IMR-90 (cell line): ENCODE results near the gene SERPINF2. TPM values are rescaled to one million over a fixed set of nuclear protein-coding genes. Genes with fewer than 3 reads are reported as not detected.

Experiments used
- ATAC-seq: fragments of 200-7000 bp; cut with Tn5 transposase; 2 replicates; pipeline ENCODE4 v1.9.1; 2020; ENCODE audit warnings: low read depth, mild to moderate bottlenecking, moderate library complexity
- BruUV-seq: library from RNA; stranded (reverse); fragments of 400-500 nt; replicated peaks from 2 replicates; lab custom pipeline; 2021; lab: Mats Ljungman, UMichigan
- CTCF ChIA-PET: fragments of 300-600 bp; formaldehyde crosslinking; extraction: SDS; loops from one replicate; lab custom pipeline; 2021; ENCODE audit warnings: antibody characterized with exemption; lab: Yijun Ruan, JAX
- POLR2A ChIA-PET: fragments of 300-600 bp; sonication (Branson Sonifier 250); formaldehyde crosslinking; loops from one replicate; lab custom pipeline; 2022; ENCODE audit warnings: antibody characterized with exemption; ENCODE audit not compliant: unreplicated experiment; lab: Charles Lee
- DNase-seq: peaks from one replicate; pipeline ENCODE4 v3.0.0; 2013
- H2AFZ ChIP-seq: replicated peaks from 2 replicates; pipeline ENCODE3; 2013; ENCODE audit warnings: low read length, mild to moderate bottlenecking; ENCODE audit not compliant: poor library complexity
- H2AK5ac ChIP-seq: 2 replicates; pipeline ENCODE4 v1.6.1; 2013; ENCODE audit warnings: low read depth, low read length, inconsistent platforms
- H2AK9ac ChIP-seq: replicated peaks from 2 replicates; pipeline ENCODE3; 2013; ENCODE audit warnings: mild to moderate bottlenecking, low read depth, low read length, moderate library complexity; ENCODE audit not compliant: poor library complexity
- H2BK120ac ChIP-seq: 2 replicates; pipeline ENCODE4 v1.6.1; 2013; ENCODE audit warnings: low read depth, low read length, inconsistent platforms
- H2BK15ac ChIP-seq: 3 replicates; pipeline ENCODE4 v1.6.1; 2013; ENCODE audit warnings: low read depth, low read length, inconsistent platforms
- H2BK20ac ChIP-seq: 2 replicates; pipeline ENCODE4 v1.6.1; 2013; ENCODE audit warnings: low read depth, mild to moderate bottlenecking, inconsistent platforms, low read length, moderate library complexity
- H2BK5ac ChIP-seq: 2 replicates; pipeline ENCODE4 v1.6.1; 2013; ENCODE audit warnings: mild to moderate bottlenecking, low read depth, low read length, inconsistent platforms; ENCODE audit not compliant: poor library complexity, severe bottlenecking
- H3K14ac ChIP-seq: replicated peaks from 2 replicates; pipeline ENCODE4 v1.6.1; 2013; ENCODE audit warnings: low read depth, low read length, inconsistent platforms
- H3K18ac ChIP-seq: 2 replicates; pipeline ENCODE4 v1.6.1; 2013; ENCODE audit warnings: low read depth, low read length, control low read depth
- H3K23ac ChIP-seq: 2 replicates; pipeline ENCODE4 v1.6.1; 2013; ENCODE audit warnings: low read depth, low read length, inconsistent platforms
- H3K27ac ChIP-seq: 2 replicates; pipeline ENCODE4 v1.5.1; 2013; ENCODE audit warnings: mild to moderate bottlenecking, control low read depth, low read length; ENCODE audit not compliant: insufficient read depth
- H3K27me3 ChIP-seq: 2 replicates; pipeline ENCODE4 v1.6.1; 2013; ENCODE audit warnings: low read length; ENCODE audit not compliant: control insufficient read depth, insufficient read depth
- H3K36me3 ChIP-seq: 2 replicates; pipeline ENCODE4 v1.6.1; 2013; ENCODE audit warnings: low read length, mixed read lengths; ENCODE audit not compliant: control insufficient read depth, insufficient read depth
- H3K4ac ChIP-seq: 2 replicates; pipeline ENCODE4 v1.6.1; 2013; ENCODE audit warnings: low read depth, low read length, inconsistent platforms
- H3K4me1 ChIP-seq: 2 replicates; pipeline ENCODE4 v1.6.1; 2013; ENCODE audit warnings: low read length, mixed read lengths; ENCODE audit not compliant: control insufficient read depth, insufficient read depth
- H3K4me2 ChIP-seq: 2 replicates; pipeline ENCODE4 v1.6.1; 2013; ENCODE audit warnings: low read depth, mild to moderate bottlenecking, control low read depth, low read length, moderate library complexity
- H3K4me3 ChIP-seq: 2 replicates; pipeline ENCODE4 v1.5.1; 2013; ENCODE audit warnings: low read depth, mild to moderate bottlenecking, control low read depth, low read length, moderate library complexity; ENCODE audit not compliant: insufficient read depth
- H3K56ac ChIP-seq: 2 replicates; pipeline ENCODE4 v1.6.1; 2013; ENCODE audit warnings: low read length, inconsistent platforms; ENCODE audit not compliant: insufficient read depth; ENCODE audit errors: extremely low read depth
- H3K79me1 ChIP-seq, 2 experiments: 2 replicates each; pipeline ENCODE4 v1.6.1; 2013; ENCODE audit warnings: low read length in 2 of 2, inconsistent platforms in 1 of 2, low read depth in 1 of 2
- H3K9ac ChIP-seq: 2 replicates; pipeline ENCODE4 v1.6.1; 2013; ENCODE audit warnings: low read depth, low read length, control low read depth
- H3K9me1 ChIP-seq: 2 replicates; pipeline ENCODE4 v1.6.1; 2013; ENCODE audit warnings: low read length, inconsistent platforms; ENCODE audit not compliant: insufficient read depth
- H3K9me3 ChIP-seq: 2 replicates; pipeline ENCODE4 v1.6.1; 2013; ENCODE audit warnings: low read length; ENCODE audit not compliant: control insufficient read depth, insufficient read depth
- H4K20me1 ChIP-seq: 2 replicates; pipeline ENCODE4 v1.6.1; 2013; ENCODE audit warnings: low read length, inconsistent platforms; ENCODE audit not compliant: insufficient read depth
- H4K5ac ChIP-seq: 2 replicates; pipeline ENCODE4 v1.6.1; 2013; ENCODE audit warnings: mild to moderate bottlenecking, low read depth, low read length, control low read depth
- H4K8ac ChIP-seq, 2 experiments: 2 replicates each; pipeline ENCODE4 v1.6.1; 2013; ENCODE audit warnings: low read depth in 2 of 2, low read length in 2 of 2, control low read depth in 1 of 2, inconsistent platforms in 1 of 2
- H4K91ac ChIP-seq: 2 replicates; pipeline ENCODE4 v1.6.1; 2013; ENCODE audit warnings: low read depth, low read length, inconsistent platforms; ENCODE audit not compliant: insufficient read depth
- BHLHE40 ChIP-seq: fragments of 150-350 bp; IDR thresholded peaks from 2 replicates; pipeline ENCODE4 v1.6.1; 2016; ENCODE audit warnings: mild to moderate bottlenecking, low read depth, low read length
- CEBPB ChIP-seq: IDR thresholded peaks from 2 replicates; pipeline ENCODE4 v1.6.1; 2012; ENCODE audit warnings: low read depth, low read length, improper control_type of control experiment
- CHD1 ChIP-seq: IDR thresholded peaks from 2 replicates; pipeline ENCODE4 v1.6.1; 2012; ENCODE audit warnings: low read depth, low read length, improper control_type of control experiment
- FOS ChIP-seq: fragments of 150-350 bp; IDR thresholded peaks from 2 replicates; pipeline ENCODE4 v1.6.1; 2016; ENCODE audit warnings: low read depth, low read length
- MAZ ChIP-seq: IDR thresholded peaks from 2 replicates; pipeline ENCODE4 v1.6.1; 2012; ENCODE audit warnings: low read depth, mild to moderate bottlenecking, low read length, improper control_type of control experiment, moderate library complexity, borderline replicate concordance
- MXI1 ChIP-seq: IDR thresholded peaks from 2 replicates; pipeline ENCODE4 v1.6.1; 2012; ENCODE audit warnings: low read depth, mild to moderate bottlenecking, low read length, moderate library complexity, borderline replicate concordance
- NFE2L2 ChIP-seq: fragments of 150-350 bp; IDR thresholded peaks from 2 replicates; pipeline ENCODE4 v1.6.1; 2016; ENCODE audit warnings: low read depth, mild to moderate bottlenecking, low read length
- POLR2A ChIP-seq: IDR thresholded peaks from 2 replicates; pipeline ENCODE4 v1.6.1; 2012; ENCODE audit warnings: mild to moderate bottlenecking, low read depth, low read length
- RAD21 ChIP-seq: IDR thresholded peaks from 2 replicates; pipeline ENCODE4 v1.6.1; 2012; ENCODE audit warnings: low read length, improper control_type of control experiment
- RCOR1 ChIP-seq: IDR thresholded peaks from 2 replicates; pipeline ENCODE4 v1.6.1; 2012; ENCODE audit warnings: mild to moderate bottlenecking, low read length, improper control_type of control experiment; ENCODE audit not compliant: insufficient replicate concordance
- RFX5 ChIP-seq: IDR thresholded peaks from 2 replicates; pipeline ENCODE4 v1.8.0; 2012; ENCODE audit warnings: low read depth, mild to moderate bottlenecking, low read length, moderate library complexity
- SMC3 ChIP-seq: fragments of 150-350 bp; IDR thresholded peaks from 2 replicates; pipeline ENCODE4 v1.6.1; 2016; ENCODE audit warnings: low read depth, mild to moderate bottlenecking, antibody characterized with exemption, low read length, moderate library complexity
- WGBS, 2 experiments: methylation state at CpG; one replicate each; pipeline versions ENCODE4 v1.1.5 to v1.1.7; 2013; ENCODE audit warnings: missing lambda C conversion rate in 2 of 2; ENCODE audit not compliant: insufficient read length in 1 of 2; ENCODE audit errors: extremely low coverage in 2 of 2; 5-methylcytosine and 5-hydroxymethylcytosine counted together
- dilution Hi-C: fragments of 300-500 bp; cut with HindIII; formaldehyde crosslinking; loops from one replicate; pipeline ENCODE4 v1.14.3; 2018; ENCODE audit warnings: low sequenced_read_pairs; ENCODE audit not compliant: unreplicated experiment
- in situ Hi-C: fragments of 300-500 bp; cut with MboI; formaldehyde crosslinking; loops from 3 replicates; pipeline ENCODE4 v1.14.3; 2019; ENCODE audit warnings: low sequenced_read_pairs, inconsistent platforms, mixed read lengths
- intact Hi-C: fragments of 100-400 bp; cut with micrococcal nuclease; formaldehyde crosslinking; loops from 2 replicates; pipeline ENCODE4 v1.10.0; 2022
- polyA plus RNA-seq, 3 experiments: library from polyadenylated mRNA; depleted of rRNA; stranded (reverse); fragments of >200 nt; gene quantifications; 2 replicates each; pipeline ENCODE4 v1.2.3, GENCODE V29; 2012; ENCODE audit warnings: low replicate concordance in 1 of 3
- total RNA-seq: library from RNA; depleted of rRNA; stranded (reverse); fragments of >200 nt; gene quantifications from 2 replicates; pipeline ENCODE4 v1.2.3, GENCODE V29; 2012
- TF ChIP-seq, protein P1 (sequence below): fragments of 150-350 bp; IDR thresholded peaks from 2 replicates; pipeline ENCODE4 v1.6.1; 2017; ENCODE audit warnings: mild to moderate bottlenecking, antibody characterized with exemption, low read length, low read depth
- TF ChIP-seq, protein P2 (sequence below): fragments of 150-350 bp; IDR thresholded peaks from 2 replicates; pipeline ENCODE4 v1.6.1; 2016; ENCODE audit warnings: low read depth, mild to moderate bottlenecking, low read length, moderate library complexity, borderline replicate concordance
- TF ChIP-seq, protein P3 (sequence below): conservative IDR thresholded peaks from 2 replicates; pipeline ENCODE4 v1.5.1; 2012; ENCODE audit warnings: mild to moderate bottlenecking, low read depth, low read length, improper control_type of control experiment

The SERPINF2 gene
- total and polyA plus RNA-seq, 2 of the 4 experiments (the other 2 are of a cell fraction), result not detected

DNA sequence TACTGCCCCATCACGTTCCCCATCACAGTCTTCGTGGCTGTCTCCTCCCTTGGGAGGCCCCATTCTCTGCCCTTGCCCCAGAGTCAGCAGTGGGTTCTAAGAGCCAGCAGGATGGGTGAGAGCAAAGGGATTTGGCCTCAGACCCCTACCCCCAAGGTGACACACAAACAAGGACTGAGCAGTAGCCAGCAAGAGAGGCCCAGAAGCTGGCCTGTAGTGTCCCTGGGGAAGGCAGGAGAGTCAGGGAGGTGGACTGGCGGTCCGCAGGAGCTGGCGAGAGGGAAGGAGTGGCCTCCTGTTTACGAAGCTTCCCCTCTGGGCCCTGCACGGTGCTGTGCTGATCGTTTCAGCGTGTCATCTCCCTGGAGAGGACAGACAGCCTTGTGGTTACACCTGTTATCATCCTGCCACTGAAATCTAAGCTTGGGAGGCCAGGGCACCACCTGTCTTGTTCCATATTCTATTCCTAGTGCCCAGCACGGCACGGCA is 9.8 kb upstream of the SERPINF2 start:
- Histone ChIP-seq H3K4me1 (peaks cover 8% of the 10 kb centered on the region), H4K91ac (no peak overlapping the region), H3K4me3 (no peak overlapping the region), H3K14ac (no peak overlapping the region), H3K56ac (no peak overlapping the region), H2BK5ac (no peak overlapping the region), H4K5ac (no peak overlapping the region), H3K4ac (no peak overlapping the region), H3K36me3 (peaks cover 30% of the 10 kb centered on the region), H3K9me1 (peaks cover 5% of the 10 kb centered on the region; the same call in 1 of the 2 replicates), H2BK15ac (no peak overlapping the region), H2AFZ (no peak overlapping the region), H2BK120ac (no peak overlapping the region), H3K27ac (no peak overlapping the region), H2AK9ac (peak overlapping the region; percentile 70), H3K79me1 (peaks cover 0 to 13% of the 10 kb centered on the region in 2 experiments; a peak in 1 of 4 replicates), H4K8ac (no peak overlapping the region), H3K9ac (no peak overlapping the region), H3K18ac (no peak overlapping the region), H3K23ac (no peak overlapping the region), H4K20me1 (no peaks in the 10 kb centered on the region), H3K9me3 (no peaks in the 10 kb centered on the region), H2BK20ac (no peak overlapping the region), H2AK5ac (no peak overlapping the region), H3K27me3 (no peaks in the 10 kb centered on the region), H3K4me2 (no peak overlapping the region)
- POLR2A ChIA-PET, result no interaction called here
- no peak for TF ChIP-seq NFE2L2
- TF ChIP-seq CHD1, result no peak
- no peak for TF ChIP-seq RAD21
- TF ChIP-seq BHLHE40, result no peak
- TF ChIP-seq SMC3, result no peak
- TF ChIP-seq, protein P1, sequence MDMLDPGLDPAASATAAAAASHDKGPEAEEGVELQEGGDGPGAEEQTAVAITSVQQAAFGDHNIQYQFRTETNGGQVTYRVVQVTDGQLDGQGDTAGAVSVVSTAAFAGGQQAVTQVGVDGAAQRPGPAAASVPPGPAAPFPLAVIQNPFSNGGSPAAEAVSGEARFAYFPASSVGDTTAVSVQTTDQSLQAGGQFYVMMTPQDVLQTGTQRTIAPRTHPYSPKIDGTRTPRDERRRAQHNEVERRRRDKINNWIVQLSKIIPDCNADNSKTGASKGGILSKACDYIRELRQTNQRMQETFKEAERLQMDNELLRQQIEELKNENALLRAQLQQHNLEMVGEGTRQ, result no peak
- TF ChIP-seq CEBPB, result no peak
- no peak for TF ChIP-seq MAZ
- no peak for TF ChIP-seq POLR2A
- TF ChIP-seq MXI1, result no peak
- TF ChIP-seq FOS, result no peak
- no peak for TF ChIP-seq RFX5
- no peak for TF ChIP-seq RCOR1
- TF ChIP-seq, protein P2, sequence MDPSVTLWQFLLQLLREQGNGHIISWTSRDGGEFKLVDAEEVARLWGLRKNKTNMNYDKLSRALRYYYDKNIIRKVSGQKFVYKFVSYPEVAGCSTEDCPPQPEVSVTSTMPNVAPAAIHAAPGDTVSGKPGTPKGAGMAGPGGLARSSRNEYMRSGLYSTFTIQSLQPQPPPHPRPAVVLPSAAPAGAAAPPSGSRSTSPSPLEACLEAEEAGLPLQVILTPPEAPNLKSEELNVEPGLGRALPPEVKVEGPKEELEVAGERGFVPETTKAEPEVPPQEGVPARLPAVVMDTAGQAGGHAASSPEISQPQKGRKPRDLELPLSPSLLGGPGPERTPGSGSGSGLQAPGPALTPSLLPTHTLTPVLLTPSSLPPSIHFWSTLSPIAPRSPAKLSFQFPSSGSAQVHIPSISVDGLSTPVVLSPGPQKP, result no peak
- TF ChIP-seq, protein P3, sequence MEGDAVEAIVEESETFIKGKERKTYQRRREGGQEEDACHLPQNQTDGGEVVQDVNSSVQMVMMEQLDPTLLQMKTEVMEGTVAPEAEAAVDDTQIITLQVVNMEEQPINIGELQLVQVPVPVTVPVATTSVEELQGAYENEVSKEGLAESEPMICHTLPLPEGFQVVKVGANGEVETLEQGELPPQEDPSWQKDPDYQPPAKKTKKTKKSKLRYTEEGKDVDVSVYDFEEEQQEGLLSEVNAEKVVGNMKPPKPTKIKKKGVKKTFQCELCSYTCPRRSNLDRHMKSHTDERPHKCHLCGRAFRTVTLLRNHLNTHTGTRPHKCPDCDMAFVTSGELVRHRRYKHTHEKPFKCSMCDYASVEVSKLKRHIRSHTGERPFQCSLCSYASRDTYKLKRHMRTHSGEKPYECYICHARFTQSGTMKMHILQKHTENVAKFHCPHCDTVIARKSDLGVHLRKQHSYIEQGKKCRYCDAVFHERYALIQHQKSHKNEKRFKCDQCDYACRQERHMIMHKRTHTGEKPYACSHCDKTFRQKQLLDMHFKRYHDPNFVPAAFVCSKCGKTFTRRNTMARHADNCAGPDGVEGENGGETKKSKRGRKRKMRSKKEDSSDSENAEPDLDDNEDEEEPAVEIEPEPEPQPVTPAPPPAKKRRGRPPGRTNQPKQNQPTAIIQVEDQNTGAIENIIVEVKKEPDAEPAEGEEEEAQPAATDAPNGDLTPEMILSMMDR, result no peak
- CTCF ChIA-PET, result no interaction called here
- 91% methylated on average over 5 of the region's 11 CpGs; no CpG with 5 or more reads in 1 of the 2 experiments for WGBS, 2 experiments
- in situ Hi-C loops, result no loop called here
- ATAC-seq, result no peak
- intact Hi-C loops, result no loop called here
- no peak for DNase-seq
- BruUV-seq, result no TSS peak
- dilution Hi-C loops, result no loop called here
